DND-41 (cell line): ENCODE data around the gene TXLNA.

ENCODE experiments used
- ATAC-seq: fragments of 200-7000 bp; cut with Tn5 transposase; 3 replicates; pipeline ENCODE4 v1.9.1; 2021; ENCODE audit warnings: low read depth; ENCODE audit not compliant: insufficient read depth
- DNase-seq: peaks from one replicate; pipeline ENCODE4 v3.0.0-alpha.2; 2020
- H2AFZ ChIP-seq: 2 replicates; pipeline ENCODE4 v1.6.0; 2012; ENCODE audit warnings: low read depth, low read length
- H3K27ac ChIP-seq: 2 replicates; pipeline ENCODE4 v1.5.1; 2012; ENCODE audit warnings: low read length, inconsistent platforms
- H3K27me3 ChIP-seq: fragments of 200-600 bp; sonication (generic); 2 replicates; pipeline ENCODE4 v1.6.0; 2012; ENCODE audit warnings: low read length, mild to moderate bottlenecking, inconsistent platforms; ENCODE audit not compliant: insufficient read depth, poor library complexity
- H3K36me3 ChIP-seq: 2 replicates; pipeline ENCODE4 v1.5.1; 2012; ENCODE audit warnings: low read length, inconsistent platforms; ENCODE audit not compliant: insufficient read depth
- H3K4me1 ChIP-seq: 2 replicates; pipeline ENCODE4 v1.5.1; 2012; ENCODE audit warnings: mild to moderate bottlenecking, low read length; ENCODE audit not compliant: insufficient read depth
- H3K4me2 ChIP-seq: 2 replicates; pipeline ENCODE4 v1.6.0; 2012; ENCODE audit warnings: mild to moderate bottlenecking, moderate library complexity, low read length, inconsistent platforms; ENCODE audit not compliant: insufficient read depth
- H3K4me3 ChIP-seq, 2 experiments: fragments of 200-600 bp in 1 of 2; shearing (Covaris generic) in 1 of 2; 2 replicates each; pipeline ENCODE4 v1.5.1; 2012 to 2016; ENCODE audit warnings: inconsistent platforms in 2 of 2, low read length in 2 of 2, mild to moderate bottlenecking in 2 of 2, low read depth in 1 of 2, moderate library complexity in 1 of 2
- H3K79me2 ChIP-seq: 2 replicates; pipeline ENCODE4 v1.6.0; 2012; ENCODE audit warnings: low read length, inconsistent platforms; ENCODE audit not compliant: insufficient read depth
- H3K9ac ChIP-seq: 2 replicates; pipeline ENCODE4 v1.6.0; 2012; ENCODE audit warnings: low read depth, mild to moderate bottlenecking, inconsistent platforms, low read length, moderate library complexity
- H3K9me3 ChIP-seq: 2 replicates; pipeline ENCODE4 v1.5.1; 2012; ENCODE audit warnings: low read length, moderate library complexity, mild to moderate bottlenecking, inconsistent platforms; ENCODE audit not compliant: insufficient read depth, severe bottlenecking
- H4K20me1 ChIP-seq: 2 replicates; pipeline ENCODE4 v1.6.0; 2012; ENCODE audit warnings: low read length; ENCODE audit not compliant: insufficient read depth
- CTCF ChIP-seq: IDR thresholded peaks from 2 replicates; pipeline ENCODE4 v1.5.1; 2012; ENCODE audit warnings: borderline replicate concordance, low read length, moderate library complexity, mild to moderate bottlenecking; ENCODE audit not compliant: poor library complexity, severe bottlenecking; ENCODE audit errors: extremely low read depth
- EZH2 ChIP-seq: IDR thresholded peaks from 3 replicates; pipeline ENCODE4 v1.6.1; 2012; ENCODE audit warnings: borderline replicate concordance, low read depth, mild to moderate bottlenecking, moderate library complexity, low read length, inconsistent platforms; ENCODE audit not compliant: severe bottlenecking

Gene TXLNA

GRCh38 chr1:32205401-32206370, 26.2 kb downstream of the TXLNA start, which contains the start of gene IQCC:
IQCC (plus strand) TSS chr1:32205671; CDS start chr1:32205682, 11 bp downstream.
- peak within 1 kb of the TSS; percentile 99 for H3K4me2 ChIP-seq
- no peaks in the 10 kb centered on the region for H3K27me3 ChIP-seq
- peaks cover 26% of the 10 kb centered on the region for H3K79me2 ChIP-seq
- H3K9me3 ChIP-seq = no peaks in the 10 kb centered on the region
- DNase-seq (peak; percentile 83), ATAC-seq (peak; percentile 69)
- TF ChIP-seq CTCF (no peak), EZH2 (no peak)
- H2AFZ ChIP-seq = peak within 1 kb of the TSS; percentile 99
- peak within 1 kb of the TSS; percentile 92 for H3K27ac ChIP-seq
- H3K9ac ChIP-seq = peak within 1 kb of the TSS; percentile 88
- H3K4me3 ChIP-seq = peak within 1 kb of the TSS; percentile 53 to 98
- peaks cover 45% of the 10 kb centered on the region for H3K4me1 ChIP-seq
- H3K36me3 ChIP-seq = peaks cover 21% of the 10 kb centered on the region
- H4K20me1 ChIP-seq = no peaks in the 10 kb centered on the region

- ATAC-seq (no peak), DNase-seq (no peak)
- H3K4me1 ChIP-seq = peaks cover 25% of the 10 kb centered on the region
- peaks cover 21% of the 10 kb centered on the region for H3K36me3 ChIP-seq
- H3K27ac ChIP-seq = no peak overlapping the region
- no peak for TF ChIP-seq CTCF
- TF ChIP-seq EZH2 = no peak
- H3K4me3 ChIP-seq = no peak overlapping the region
- peaks cover 14% of the 10 kb centered on the region for H3K79me2 ChIP-seq
- no peaks in the 10 kb centered on the region for H3K27me3 ChIP-seq
- H2AFZ ChIP-seq = no peak overlapping the region
- H3K9me3 ChIP-seq = no peaks in the 10 kb centered on the region
- H3K4me2 ChIP-seq = no peak overlapping the region
- H3K9ac ChIP-seq = no peak overlapping the region
- no peaks in the 10 kb centered on the region for H4K20me1 ChIP-seq
Observed at GRCh38 chr1:32208469-32208868, 29.0 kb downstream of the TXLNA start.

- DNase-seq = peak; percentile 44
Observed at GRCh38 chr1:32208891-32209328, 29.4 kb downstream of the TXLNA start, which contains the start of gene DCDC2B. DCDC2B (plus strand) TSS chr1:32209089; CDS start chr1:32209094, 5 bp downstream.

More at GRCh38 chr1:32208891-32209328, 29.4 kb downstream of the TXLNA start, which contains the start of gene DCDC2B:
- TF ChIP-seq CTCF (no peak), EZH2 (no peak)
- Histone ChIP-seq H3K36me3 (peaks cover 17% of the 10 kb centered on the region), H3K9me3 (no peaks in the 10 kb centered on the region), H3K27me3 (no peaks in the 10 kb centered on the region), H3K4me1 (peaks cover 25% of the 10 kb centered on the region), H2AFZ (no peak within 1 kb of the TSS), H4K20me1 (no peaks in the 10 kb centered on the region), H3K79me2 (peaks cover 14% of the 10 kb centered on the region), H3K4me2 (no peak within 1 kb of the TSS), H3K9ac (no peak within 1 kb of the TSS), H3K4me3 (no peak within 1 kb of the TSS), H3K27ac (no peak within 1 kb of the TSS)
- ATAC-seq = no peak
